Measurements from ENCODE around the gene KSR1.
"Not testable (repeated sequence)": the region's sequence is repeated elsewhere in the genome, so short reads cannot be mapped to it uniquely, and the experiment has no call there.

The KSR1 gene

DNA sequence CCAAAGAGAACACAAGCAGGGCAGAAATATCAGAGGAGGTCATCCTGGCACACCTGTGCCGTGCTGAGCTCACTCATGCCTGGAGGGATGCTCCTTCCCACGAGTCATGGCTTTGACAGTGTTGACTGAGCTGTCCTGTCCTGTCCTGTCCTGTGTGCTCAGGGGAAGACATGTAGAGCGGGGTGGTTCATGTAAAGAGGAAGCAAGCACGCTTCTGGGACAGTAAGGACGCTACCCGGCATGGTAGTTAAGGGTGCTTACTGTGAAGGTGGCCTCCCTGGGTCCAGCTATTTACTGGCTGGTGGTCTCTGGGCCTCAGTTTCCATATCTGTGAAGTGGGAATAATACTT, 175.1 kb downstream of the KSR1 start:
- H3K4me1 ChIP-seq (ENCODE audit: low read length), result peaks cover 10% of the 10 kb centered on the region
- no peaks in the 10 kb centered on the region for H3K9me3 ChIP-seq (ENCODE audit: insufficient read depth, low read length)
- no peaks in the 10 kb centered on the region for H4K20me1 ChIP-seq (ENCODE audit: insufficient read depth, low read length)
- no peak overlapping the region for H3K9ac ChIP-seq (ENCODE audit: low read length)
- H3K36me3 ChIP-seq (replicated peaks; ENCODE audit: low read depth, low read length), result no peaks in the 10 kb centered on the region
- no peak overlapping the region for H3K4me2 ChIP-seq (ENCODE audit: low read length)
- TF ChIP-seq EZH2phosphoT487 (IDR thresholded peaks at IDR 0.05; ENCODE audit: low read depth), result no peak
- TF ChIP-seq, protein P1, sequence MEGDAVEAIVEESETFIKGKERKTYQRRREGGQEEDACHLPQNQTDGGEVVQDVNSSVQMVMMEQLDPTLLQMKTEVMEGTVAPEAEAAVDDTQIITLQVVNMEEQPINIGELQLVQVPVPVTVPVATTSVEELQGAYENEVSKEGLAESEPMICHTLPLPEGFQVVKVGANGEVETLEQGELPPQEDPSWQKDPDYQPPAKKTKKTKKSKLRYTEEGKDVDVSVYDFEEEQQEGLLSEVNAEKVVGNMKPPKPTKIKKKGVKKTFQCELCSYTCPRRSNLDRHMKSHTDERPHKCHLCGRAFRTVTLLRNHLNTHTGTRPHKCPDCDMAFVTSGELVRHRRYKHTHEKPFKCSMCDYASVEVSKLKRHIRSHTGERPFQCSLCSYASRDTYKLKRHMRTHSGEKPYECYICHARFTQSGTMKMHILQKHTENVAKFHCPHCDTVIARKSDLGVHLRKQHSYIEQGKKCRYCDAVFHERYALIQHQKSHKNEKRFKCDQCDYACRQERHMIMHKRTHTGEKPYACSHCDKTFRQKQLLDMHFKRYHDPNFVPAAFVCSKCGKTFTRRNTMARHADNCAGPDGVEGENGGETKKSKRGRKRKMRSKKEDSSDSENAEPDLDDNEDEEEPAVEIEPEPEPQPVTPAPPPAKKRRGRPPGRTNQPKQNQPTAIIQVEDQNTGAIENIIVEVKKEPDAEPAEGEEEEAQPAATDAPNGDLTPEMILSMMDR (IDR thresholded peaks at IDR 0.05; ENCODE audit: low read depth, low read length), result no peak
- no peaks in the 10 kb centered on the region for H3K27me3 ChIP-seq (ENCODE audit: low read depth, low read length)
- H2AFZ ChIP-seq (ENCODE audit: low read depth, low read length), result no peak overlapping the region
- H3K4me3 ChIP-seq (ENCODE audit: low read length), result no peak overlapping the region
- H3K79me2 ChIP-seq (ENCODE audit: low read length), result no peaks in the 10 kb centered on the region
- no peak overlapping the region for H3K27ac ChIP-seq (ENCODE audit: low read length)

DNA sequence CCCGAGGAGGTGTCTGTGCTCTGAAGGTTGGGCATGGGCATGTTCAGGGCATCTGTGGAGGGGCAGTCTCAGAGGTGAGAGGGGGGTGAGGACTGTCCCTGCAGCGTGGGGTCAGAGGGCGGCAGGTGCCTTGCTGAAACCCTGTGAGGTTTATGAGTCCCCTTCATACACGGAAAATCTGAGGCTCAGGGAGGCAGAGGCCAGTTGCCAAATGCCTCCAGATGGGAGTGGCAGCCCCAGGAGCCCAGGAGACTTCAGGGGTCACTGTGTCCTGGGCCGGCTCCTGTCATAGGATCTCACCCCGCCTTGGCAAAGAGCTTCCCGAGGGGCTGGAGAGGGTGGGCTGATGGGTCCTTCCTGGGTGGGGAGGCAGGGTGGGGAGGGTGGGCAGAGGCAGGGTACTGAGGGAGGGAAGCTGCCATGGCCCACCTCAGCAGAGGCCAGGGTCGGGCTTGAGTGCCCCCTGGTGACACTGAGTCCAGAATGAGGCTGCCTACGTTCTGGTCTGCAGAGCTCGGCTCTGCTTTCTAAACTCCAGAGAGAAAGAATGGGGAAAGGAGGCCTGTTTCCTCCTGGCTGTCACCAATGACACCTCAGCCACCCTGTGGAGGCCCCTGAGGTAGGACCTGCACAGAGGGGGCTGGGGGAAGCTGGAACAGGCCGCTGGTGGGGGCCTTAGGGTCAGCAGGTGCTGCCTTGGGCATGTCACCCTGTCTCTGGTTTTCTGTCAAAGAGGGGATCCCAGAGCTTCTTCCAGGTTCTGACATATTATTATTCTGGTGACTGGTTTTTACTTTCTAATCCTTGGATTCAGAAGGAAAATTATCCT, 175.9 kb downstream of the KSR1 start:
- TF ChIP-seq, protein P1 (IDR thresholded peaks at IDR 0.05; ENCODE audit: low read depth, low read length), result no peak
- no peak for TF ChIP-seq EZH2phosphoT487 (IDR thresholded peaks at IDR 0.05; ENCODE audit: low read depth)
- no peak overlapping the region for H2AFZ ChIP-seq (ENCODE audit: low read depth, low read length)
- no peaks in the 10 kb centered on the region for H3K27me3 ChIP-seq (ENCODE audit: low read depth, low read length)
- no peaks in the 10 kb centered on the region for H3K79me2 ChIP-seq (ENCODE audit: low read length)
- H3K4me3 ChIP-seq (ENCODE audit: low read length), result no peak overlapping the region
- H3K4me2 ChIP-seq (ENCODE audit: low read length), result no peak overlapping the region
- peaks cover 10% of the 10 kb centered on the region for H3K4me1 ChIP-seq (ENCODE audit: low read length)
- no peak overlapping the region for H3K27ac ChIP-seq (ENCODE audit: low read length)
- H3K36me3 ChIP-seq (replicated peaks; ENCODE audit: low read depth, low read length), result no peaks in the 10 kb centered on the region
- no peak overlapping the region for H3K9ac ChIP-seq (ENCODE audit: low read length)
- no peaks in the 10 kb centered on the region for H3K9me3 ChIP-seq (ENCODE audit: insufficient read depth, low read length)
- no peaks in the 10 kb centered on the region for H4K20me1 ChIP-seq (ENCODE audit: insufficient read depth, low read length)

DNA sequence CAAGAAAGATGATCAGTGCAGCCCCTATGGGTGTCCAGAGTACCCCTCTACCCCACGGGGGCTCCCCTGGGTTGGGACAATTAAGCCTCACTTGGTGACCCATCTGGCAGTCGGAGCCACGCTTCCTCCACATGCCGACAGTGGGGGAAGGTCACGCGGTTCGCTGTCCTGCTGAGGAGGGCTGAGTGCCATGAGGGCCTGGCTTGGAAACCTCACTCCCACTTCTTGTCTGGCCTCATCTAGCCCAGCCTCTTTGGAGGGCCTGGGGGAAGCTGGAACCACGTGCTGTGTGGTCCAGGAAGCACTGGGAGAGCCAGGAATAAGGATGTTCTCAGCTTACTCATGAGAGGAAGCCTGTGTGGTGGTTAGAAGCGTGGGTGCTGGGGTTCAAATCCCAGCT, 176.5 kb downstream of the KSR1 start:
- H3K27ac ChIP-seq (ENCODE audit: low read length); H3K79me2 ChIP-seq (ENCODE audit: low read length); H3K9ac ChIP-seq (ENCODE audit: low read length); H3K36me3 ChIP-seq (replicated peaks; ENCODE audit: low read depth, low read length); H3K27me3 ChIP-seq (ENCODE audit: low read depth, low read length); H3K4me3 ChIP-seq (ENCODE audit: low read length); H3K4me2 ChIP-seq (ENCODE audit: low read length); H3K9me3 ChIP-seq (ENCODE audit: insufficient read depth, low read length); H4K20me1 ChIP-seq (ENCODE audit: insufficient read depth, low read length); H2AFZ ChIP-seq (ENCODE audit: low read depth, low read length): not testable (repeated sequence)
- H3K4me1 ChIP-seq (ENCODE audit: low read length), result peaks cover 10% of the 10 kb centered on the region

GRCh38 chr17:27633312-27634025, 177.2 kb downstream of the KSR1 start:
- Histone ChIP-seq H3K9ac (ENCODE audit: low read length) (no peak overlapping the region), H3K4me3 (ENCODE audit: low read length) (no peak overlapping the region), H3K36me3 (replicated peaks; ENCODE audit: low read depth, low read length) (no peaks in the 10 kb centered on the region), H4K20me1 (ENCODE audit: insufficient read depth, low read length) (no peaks in the 10 kb centered on the region), H3K9me3 (ENCODE audit: insufficient read depth, low read length) (no peaks in the 10 kb centered on the region), H3K27me3 (ENCODE audit: low read depth, low read length) (no peaks in the 10 kb centered on the region), H3K4me2 (ENCODE audit: low read length) (no peak overlapping the region), H2AFZ (ENCODE audit: low read depth, low read length) (no peak overlapping the region), H3K27ac (ENCODE audit: low read length) (no peak overlapping the region), H3K79me2 (ENCODE audit: low read length) (no peaks in the 10 kb centered on the region), H3K4me1 (ENCODE audit: low read length) (peaks cover 10% of the 10 kb centered on the region)
- TF ChIP-seq EZH2phosphoT487 (IDR thresholded peaks at IDR 0.05; ENCODE audit: low read depth), result no peak
- TF ChIP-seq, protein P1 (IDR thresholded peaks at IDR 0.05; ENCODE audit: low read depth, low read length), result no peak

All from OCI-LY3 (cell line).